PC-3 (cell line): ENCODE data around the gene SERTAD1. TPM values are rescaled to one million over a fixed set of nuclear protein-coding genes. Genes with fewer than 3 reads are reported as not detected.

ENCODE experiments used
- ATAC-seq: fragments of 200-7000 bp; cut with Tn5 transposase; 2 replicates; pipeline ENCODE4 v1.9.1; 2020; ENCODE audit warnings: mild to moderate bottlenecking, moderate library complexity
- BruUV-seq: library from RNA; stranded (reverse); fragments of 400-500 nt; replicated peaks from 2 replicates; lab custom pipeline; 2021; lab: Mats Ljungman, UMichigan
- CTCF ChIA-PET: fragments of 300-600 bp; sonication (Branson Sonifier 250); formaldehyde crosslinking; loops from one replicate; lab custom pipeline; 2022; ENCODE audit warnings: antibody characterized with exemption; lab: Charles Lee
- POLR2A ChIA-PET: fragments of 300-600 bp; sonication (Branson Sonifier 250); formaldehyde crosslinking; loops from one replicate; lab custom pipeline; 2022; ENCODE audit warnings: antibody characterized with exemption; ENCODE audit not compliant: unreplicated experiment; lab: Charles Lee
- DNase-seq: peaks from one replicate; pipeline ENCODE4 v3.0.0-alpha.2; 2015
- H2AFZ ChIP-seq: fragments of 300-600 bp; sonication (generic); 2 replicates; pipeline ENCODE4 v1.6.0; 2016; ENCODE audit warnings: antibody characterized with exemption, low read length
- H3F3A ChIP-seq: fragments of 300-600 bp; sonication (generic); one replicate; pipeline ENCODE4 v1.6.0; 2017; ENCODE audit warnings: antibody characterized with exemption, low read length, control low read depth, mild to moderate bottlenecking; ENCODE audit not compliant: unreplicated experiment
- H3K27ac ChIP-seq: fragments of 300-600 bp; sonication (generic); 2 replicates; pipeline ENCODE4 v1.5.1; 2016; ENCODE audit warnings: mild to moderate bottlenecking, low read length
- H3K27me3 ChIP-seq: fragments of 300-600 bp; sonication (generic); 2 replicates; pipeline ENCODE4 v1.6.1; 2016; ENCODE audit warnings: low read length, mixed read lengths
- H3K36me3 ChIP-seq: fragments of 300-600 bp; sonication (generic); 2 replicates; pipeline ENCODE4 v1.6.1; 2016; ENCODE audit warnings: low read depth, mixed run types, low read length, mixed read lengths
- H3K4me1 ChIP-seq: fragments of 300-600 bp; sonication (generic); 2 replicates; pipeline ENCODE4 v1.5.1; 2016; ENCODE audit warnings: low read length; ENCODE audit not compliant: insufficient read depth
- H3K4me2 ChIP-seq: fragments of 300-600 bp; sonication (generic); 2 replicates; pipeline ENCODE4 v1.6.0; 2016; ENCODE audit warnings: low read length
- H3K4me3 ChIP-seq: fragments of 300-600 bp; sonication (generic); 2 replicates; pipeline ENCODE4 v1.5.1; 2016; ENCODE audit warnings: mild to moderate bottlenecking, low read length, mixed read lengths
- H3K79me2 ChIP-seq: fragments of 300-600 bp; sonication (generic); 2 replicates; pipeline ENCODE4 v1.6.1; 2017; ENCODE audit warnings: low read length, mixed read lengths
- H3K9ac ChIP-seq: fragments of 300-600 bp; sonication (generic); 2 replicates; pipeline ENCODE4 v1.6.0; 2016; ENCODE audit warnings: mild to moderate bottlenecking, low read length
- H3K9me2 ChIP-seq: fragments of 300-600 bp; sonication (generic); replicated peaks from 2 replicates; pipeline ENCODE4 v1.6.1; 2016; ENCODE audit warnings: mixed run types, low read length, mixed read lengths
- H3K9me3 ChIP-seq: fragments of 300-600 bp; sonication (generic); 2 replicates; pipeline ENCODE4 v1.6.1; 2016; ENCODE audit warnings: low read length, mixed read lengths
- H4K20me1 ChIP-seq: fragments of 300-600 bp; sonication (generic); 2 replicates; pipeline ENCODE4 v1.6.1; 2016; ENCODE audit warnings: low read length, mixed read lengths
- EZH2 ChIP-seq: fragments of 300-600 bp; sonication (generic); IDR thresholded peaks from one replicate; pipeline ENCODE4 v1.6.1; 2017; ENCODE audit warnings: antibody characterized with exemption, mild to moderate bottlenecking, low read length; ENCODE audit not compliant: unreplicated experiment
- EZH2phosphoT487 ChIP-seq: fragments of 300-600 bp; sonication (generic); IDR thresholded peaks from 2 replicates; pipeline ENCODE4 v1.6.1; 2018; ENCODE audit warnings: mild to moderate bottlenecking, antibody characterized with exemption, low read length, borderline replicate concordance
- intact Hi-C: fragments of 100-400 bp; cut with micrococcal nuclease; formaldehyde crosslinking; loops from 2 replicates; pipeline ENCODE4 v1.9.0; 2023
- total RNA-seq: library from RNA; depleted of rRNA; stranded (reverse); fragments of >200 nt; gene quantifications from 2 replicates; pipeline ENCODE4 v1.2.3, GENCODE V29; 2014
- TF ChIP-seq, protein P1 (sequence below): fragments of 300-600 bp; sonication (generic); conservative IDR thresholded peaks from 2 replicates; pipeline ENCODE4 v1.5.1; 2017; ENCODE audit warnings: antibody characterized with exemption, low read depth, mild to moderate bottlenecking, low read length

The SERTAD1 gene
- total RNA-seq, 1 experiment from 2014 or later, result 16.8 TPM

DNA sequence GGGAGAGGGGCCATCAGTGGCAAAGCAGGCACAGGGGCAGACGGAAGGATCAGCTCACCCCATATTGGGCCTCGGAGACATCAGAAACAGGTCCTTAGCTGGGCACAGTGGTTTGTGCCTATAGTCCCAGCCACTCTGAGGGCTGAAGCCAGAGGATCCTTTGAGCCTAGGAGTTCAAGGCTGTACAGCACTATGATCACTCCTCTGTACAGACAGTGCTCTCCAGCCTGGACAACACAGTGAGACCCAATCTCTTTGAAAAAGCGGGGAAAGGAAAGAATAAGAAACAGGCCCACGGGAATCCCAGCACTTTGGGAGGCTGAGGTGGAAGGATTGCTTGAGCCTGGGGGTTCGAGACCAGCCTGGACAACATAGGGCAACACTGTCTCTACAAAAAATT lies 6.0 kb downstream of the SERTAD1 start:
- peaks cover 10% of the 10 kb centered on the region for H3K4me1 ChIP-seq
- DNase-seq (no peak), ATAC-seq (no peak)
- intact Hi-C loops, result loop anchor here (2.0 to 5.0 kb wide), 2 partner anchors 23 to 72 kb away; partner anchors contain the start of genes C19orf47 and PLD3
- peaks cover 27% of the 10 kb centered on the region for H3K79me2 ChIP-seq
- H4K20me1 ChIP-seq, result no peaks in the 10 kb centered on the region
- POLR2A ChIA-PET, result interaction anchor here (0.5 kb wide), 1 partner anchor 44 kb away, joined by 10 read pairs; no protein-coding TSS in a partner anchor
- peaks cover 8% of the 10 kb centered on the region; the same call in 1 of the 2 replicates for H3K36me3 ChIP-seq
- H3K9ac ChIP-seq, result no peak overlapping the region
- no peak overlapping the region for H3K4me3 ChIP-seq
- no peak overlapping the region for H3K27ac ChIP-seq
- H3K9me2 ChIP-seq, result no peaks in the 10 kb centered on the region
- CTCF ChIA-PET, result interaction anchor here (0.6 to 1.2 kb wide), 3 partner anchors 44 to 85 kb away, joined by 6 to 11 read pairs (median 6); no protein-coding TSS in a partner anchor
- no peak overlapping the region for H3K4me2 ChIP-seq
- H3K9me3 ChIP-seq, result no peaks in the 10 kb centered on the region
- H3K27me3 ChIP-seq, result no peaks in the 10 kb centered on the region
- BruUV-seq, result no TSS peak
- TF ChIP-seq EZH2 (no peak), EZH2phosphoT487 (no peak)
- TF ChIP-seq, protein P1, sequence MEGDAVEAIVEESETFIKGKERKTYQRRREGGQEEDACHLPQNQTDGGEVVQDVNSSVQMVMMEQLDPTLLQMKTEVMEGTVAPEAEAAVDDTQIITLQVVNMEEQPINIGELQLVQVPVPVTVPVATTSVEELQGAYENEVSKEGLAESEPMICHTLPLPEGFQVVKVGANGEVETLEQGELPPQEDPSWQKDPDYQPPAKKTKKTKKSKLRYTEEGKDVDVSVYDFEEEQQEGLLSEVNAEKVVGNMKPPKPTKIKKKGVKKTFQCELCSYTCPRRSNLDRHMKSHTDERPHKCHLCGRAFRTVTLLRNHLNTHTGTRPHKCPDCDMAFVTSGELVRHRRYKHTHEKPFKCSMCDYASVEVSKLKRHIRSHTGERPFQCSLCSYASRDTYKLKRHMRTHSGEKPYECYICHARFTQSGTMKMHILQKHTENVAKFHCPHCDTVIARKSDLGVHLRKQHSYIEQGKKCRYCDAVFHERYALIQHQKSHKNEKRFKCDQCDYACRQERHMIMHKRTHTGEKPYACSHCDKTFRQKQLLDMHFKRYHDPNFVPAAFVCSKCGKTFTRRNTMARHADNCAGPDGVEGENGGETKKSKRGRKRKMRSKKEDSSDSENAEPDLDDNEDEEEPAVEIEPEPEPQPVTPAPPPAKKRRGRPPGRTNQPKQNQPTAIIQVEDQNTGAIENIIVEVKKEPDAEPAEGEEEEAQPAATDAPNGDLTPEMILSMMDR, result no peak
- no peaks in the 10 kb centered on the region for H3F3A ChIP-seq
- no peak overlapping the region for H2AFZ ChIP-seq

DNA sequence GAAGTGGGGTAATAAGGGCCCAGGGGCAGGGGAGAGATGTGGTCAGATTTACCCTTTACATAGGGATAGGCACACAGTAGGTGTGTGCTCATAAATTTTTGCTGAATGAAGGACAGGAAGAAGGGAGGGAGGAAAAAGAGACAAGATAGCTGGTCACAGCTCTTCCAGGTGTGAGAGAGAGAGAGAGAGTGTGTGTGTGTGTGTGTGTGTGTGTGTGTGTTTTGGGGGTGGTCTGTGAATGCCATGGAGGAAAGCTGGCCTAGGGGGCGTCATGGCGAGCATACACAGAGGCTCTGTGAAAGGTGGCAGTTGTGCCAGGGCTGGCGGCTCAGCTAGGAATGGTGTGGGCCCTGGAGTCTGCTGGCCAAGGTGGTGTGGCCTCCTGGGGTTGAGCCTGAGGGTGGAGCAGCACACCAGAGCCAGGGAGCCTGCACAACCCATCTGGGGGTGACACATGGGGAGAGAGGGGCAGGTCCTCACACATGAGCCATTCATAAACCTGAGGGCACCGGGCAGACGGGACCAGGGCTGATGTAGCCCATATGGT lies 6.7 kb downstream of the SERTAD1 start:
- TF ChIP-seq, protein P1, result no peak
- TF ChIP-seq EZH2, result no peak
- no peak for TF ChIP-seq EZH2phosphoT487
- H3K27me3 ChIP-seq, result no peaks in the 10 kb centered on the region
- peaks cover 21% of the 10 kb centered on the region for H3K79me2 ChIP-seq
- no peaks in the 10 kb centered on the region for H3K9me2 ChIP-seq
- peaks cover 8% of the 10 kb centered on the region; the same call in 1 of the 2 replicates for H3K36me3 ChIP-seq
- no peaks in the 10 kb centered on the region for H3K9me3 ChIP-seq
- H3K4me2 ChIP-seq, result no peak overlapping the region
- H4K20me1 ChIP-seq, result no peaks in the 10 kb centered on the region
- H3K27ac ChIP-seq, result no peak overlapping the region
- no peak overlapping the region for H3K4me3 ChIP-seq
- ATAC-seq (no peak), DNase-seq (no peak)
- CTCF ChIA-PET, result no interaction called here
- H3K4me1 ChIP-seq, result peaks cover 10% of the 10 kb centered on the region
- H3F3A ChIP-seq, result no peaks in the 10 kb centered on the region
- BruUV-seq, result no TSS peak
- no peak overlapping the region for H3K9ac ChIP-seq
- H2AFZ ChIP-seq, result no peak overlapping the region
- intact Hi-C loops, result no loop called here
- POLR2A ChIA-PET, result no interaction called here

DNA sequence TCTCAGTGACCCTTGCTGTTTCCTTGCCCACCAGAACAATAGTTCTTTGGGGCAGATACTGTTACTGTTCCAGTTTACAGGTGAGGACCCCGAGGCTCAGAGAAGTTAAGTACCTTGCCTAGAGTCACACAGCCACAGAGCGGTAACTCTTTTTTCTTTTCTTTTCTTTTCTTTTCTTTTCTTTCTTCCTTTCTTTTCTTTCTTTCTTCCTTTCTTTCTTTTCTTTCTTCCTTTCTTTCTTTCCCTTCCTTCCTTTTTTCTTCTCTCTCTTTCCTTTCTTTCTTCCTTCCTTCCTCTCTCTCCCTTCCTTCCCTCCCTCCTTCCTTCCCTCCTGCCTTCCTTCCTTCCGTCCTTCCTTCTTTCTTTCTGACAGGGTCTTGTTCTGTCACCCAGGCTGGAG lies 7.8 kb downstream of the SERTAD1 start:
- Histone ChIP-seq H3K79me2 (peaks cover 10% of the 10 kb centered on the region), H3K9me3 (no peaks in the 10 kb centered on the region), H4K20me1 (no peaks in the 10 kb centered on the region), H3K27ac (no peak overlapping the region), H3K4me3 (no peak overlapping the region), H3K9me2 (no peaks in the 10 kb centered on the region), H2AFZ (no peak overlapping the region), H3K4me1 (peaks cover 10% of the 10 kb centered on the region), H3K36me3 (peaks cover 7% of the 10 kb centered on the region; the same call in 1 of the 2 replicates), H3F3A (no peaks in the 10 kb centered on the region), H3K4me2 (no peak overlapping the region), H3K27me3 (no peaks in the 10 kb centered on the region), H3K9ac (no peak overlapping the region)
- TF ChIP-seq EZH2phosphoT487 (no peak), EZH2 (no peak)
- TF ChIP-seq, protein P1, result no peak
- CTCF ChIA-PET, result no interaction called here
- POLR2A ChIA-PET, result no interaction called here
- DNase-seq (no peak), ATAC-seq (no peak)
- no TSS peak for BruUV-seq
- intact Hi-C loops, result no loop called here
